Right renal pelvis (tissue), 4 donors: ENCODE data around the gene JARID2. TPM values are rescaled to one million over a fixed set of nuclear protein-coding genes. Genes with fewer than 3 reads are reported as not detected.
A peak's percentile ranks its signal among the peaks of the same experiment; 100 is the strongest.

Experiments used
- DNase-seq, 4 donors: peaks; one replicate each; pipeline ENCODE4 v3.0.0-alpha.2; 2013; ENCODE audit warnings: low read depth in 4 of 4, low spot score in 3 of 4, missing footprints in 1 of 4
- polyA plus RNA-seq, 4 donors: library from polyadenylated mRNA; unstranded; fragments of 120-200 nt; gene quantifications; one replicate each; pipeline ENCODE4 v1.2.1, GENCODE V29; 2013; ENCODE audit not compliant: insufficient read length in 4 of 4

The JARID2 gene
- polyA plus RNA-seq, 4 donors = 27.6 to 30.5 (median 28.6) TPM

DNA sequence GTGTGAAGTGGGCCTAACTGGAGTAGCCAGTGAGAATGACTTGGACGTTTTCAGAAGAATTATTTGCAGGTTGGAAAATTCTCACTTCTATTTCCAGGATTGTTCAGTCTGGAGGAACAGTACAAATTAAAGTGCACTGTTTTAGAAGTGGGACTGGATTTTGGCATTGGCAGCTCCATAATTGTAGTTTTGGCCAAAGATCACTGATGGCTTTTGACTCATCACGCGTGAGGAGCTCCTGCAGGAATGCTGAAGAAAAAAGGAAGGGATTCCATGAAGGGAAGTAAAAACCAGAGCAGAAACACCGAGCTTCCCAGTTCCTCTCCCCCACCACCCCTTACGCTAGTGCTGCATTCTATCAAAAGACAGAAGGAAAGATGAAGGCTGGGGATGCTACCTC is 103.5 kb downstream of the JARID2 start:
- no peak for DNase-seq

DNA sequence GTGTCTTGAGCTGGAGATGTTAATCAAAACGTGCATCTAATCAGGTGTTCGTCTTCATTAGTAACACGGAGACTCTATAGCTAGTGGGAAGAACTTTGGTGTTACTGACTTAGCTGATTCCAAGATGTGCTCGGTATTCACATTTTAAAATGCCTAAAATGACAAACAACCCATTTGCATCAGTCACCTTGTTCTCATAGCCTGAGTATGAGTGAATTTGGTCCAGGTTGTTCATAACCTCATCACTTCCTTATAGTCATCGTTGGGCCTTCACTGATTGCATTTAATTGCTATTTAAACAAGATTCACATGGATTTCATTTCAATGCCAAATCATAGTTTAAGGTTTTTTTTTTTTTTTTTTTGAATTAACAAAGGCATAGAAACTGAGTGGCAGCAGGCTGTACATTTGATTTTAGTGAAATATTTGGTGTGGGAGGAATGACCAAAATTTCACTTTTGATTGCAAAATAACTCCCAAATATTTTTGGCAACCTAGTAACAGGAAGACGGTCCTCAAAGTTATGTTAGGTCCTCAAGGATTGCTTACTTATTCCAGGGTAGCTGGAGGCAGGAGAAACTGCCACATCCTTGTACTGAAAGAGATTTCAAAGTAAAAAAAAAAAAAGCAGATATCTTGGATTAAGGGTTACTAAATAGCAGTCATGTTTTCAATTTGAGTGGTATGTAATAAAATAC is 104.7 kb downstream of the JARID2 start:
- DNase-seq = no peak

DNA sequence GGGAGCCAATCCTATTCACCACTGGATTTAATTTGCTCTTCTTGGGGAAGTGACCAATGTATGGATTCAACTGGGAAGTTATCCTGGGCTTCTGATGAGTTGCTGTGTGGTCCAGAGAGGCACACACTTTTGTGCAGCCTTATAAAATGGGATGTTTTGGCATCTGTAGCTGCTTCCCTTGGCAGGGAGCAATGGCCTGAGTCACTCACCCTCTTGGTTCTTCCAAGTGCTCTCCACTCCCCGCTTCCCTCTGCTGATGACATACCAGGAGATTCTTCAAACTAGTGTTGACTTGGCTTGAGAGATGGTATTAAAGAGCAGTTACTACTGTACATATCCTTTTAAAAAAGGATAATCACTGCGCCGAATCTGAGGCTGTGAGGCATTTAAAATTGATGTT is 105.8 kb downstream of the JARID2 start:
- DNase-seq = no peak

DNA sequence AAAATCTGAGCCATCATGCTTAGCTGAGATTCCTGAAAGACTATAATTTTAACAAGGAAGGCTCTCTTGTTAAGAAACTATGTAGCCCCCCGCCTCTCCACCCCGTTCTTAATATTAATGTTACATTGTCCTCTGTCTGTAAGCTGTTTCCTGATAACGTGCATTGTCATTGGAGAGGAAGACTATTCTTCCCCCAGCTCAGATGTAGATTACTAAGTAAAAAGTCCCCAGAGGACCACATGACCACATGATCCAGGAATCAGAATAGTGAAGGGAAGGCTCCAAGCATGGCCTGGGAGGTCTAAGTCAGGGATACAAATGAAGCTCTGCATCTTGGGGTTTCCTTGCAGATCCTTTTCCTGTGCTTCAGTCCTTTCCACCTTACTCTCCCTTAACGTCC is 106.4 kb downstream of the JARID2 start:
- DNase-seq = no peak

DNA sequence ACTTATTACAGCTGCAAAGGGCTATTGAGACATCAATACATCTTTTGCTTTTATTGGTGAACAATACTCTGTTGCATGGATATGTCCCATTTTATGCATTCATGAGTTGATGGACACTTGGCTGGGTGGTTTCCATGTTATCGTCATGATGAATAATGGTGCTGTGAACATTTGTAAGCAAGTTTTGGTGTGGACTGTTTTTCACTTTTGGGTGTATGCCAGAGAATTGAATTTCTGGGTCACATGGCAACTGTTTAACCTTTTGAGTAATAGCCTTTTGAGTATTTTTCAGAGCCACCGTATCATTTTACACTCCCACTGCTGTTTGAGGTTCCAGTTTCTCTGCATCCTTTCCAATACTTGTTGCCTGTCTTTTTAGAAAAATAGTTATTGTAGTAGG is 107.0 kb downstream of the JARID2 start:
- no peak for DNase-seq

DNA sequence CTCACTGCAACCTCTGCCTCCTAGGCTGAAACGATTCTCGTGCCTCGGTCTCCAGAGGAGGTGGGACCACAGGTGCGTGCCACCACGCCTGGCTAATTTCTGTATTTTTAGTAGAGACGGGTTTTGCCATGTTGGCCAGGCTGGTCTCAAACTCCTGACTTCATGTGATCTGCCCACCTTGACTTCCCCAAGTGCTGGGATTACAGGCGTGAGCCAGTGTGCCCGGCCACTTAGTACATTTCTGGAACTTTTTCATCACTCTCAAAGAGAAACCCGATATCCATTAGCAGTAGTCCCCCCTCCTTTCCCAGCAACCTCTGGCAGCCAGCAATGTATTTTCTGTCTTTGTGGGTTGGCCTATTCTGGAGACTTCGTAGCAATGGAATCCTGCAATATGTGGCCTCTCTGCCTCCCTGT is 109.8 kb downstream of the JARID2 start:
- no peak for DNase-seq

DNA sequence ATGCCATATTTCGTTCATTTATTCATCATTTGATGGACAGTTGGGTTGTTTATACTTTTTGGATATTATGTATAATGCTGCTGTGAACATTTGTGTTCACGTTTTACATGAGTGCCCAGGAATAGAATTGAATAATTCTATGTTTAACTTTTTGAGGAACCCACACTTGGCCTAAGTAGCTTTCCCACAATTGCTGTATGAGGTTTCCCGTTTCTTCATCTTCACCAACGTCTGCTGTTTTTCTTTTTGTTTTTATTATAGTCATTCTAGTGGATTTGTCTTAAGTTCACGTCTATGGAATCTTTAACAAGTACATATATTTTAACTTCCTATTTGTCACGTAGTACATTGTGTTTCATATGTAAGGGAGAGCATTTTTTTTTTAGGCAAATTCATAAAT is 110.3 kb downstream of the JARID2 start:
- DNase-seq = no peak

DNA sequence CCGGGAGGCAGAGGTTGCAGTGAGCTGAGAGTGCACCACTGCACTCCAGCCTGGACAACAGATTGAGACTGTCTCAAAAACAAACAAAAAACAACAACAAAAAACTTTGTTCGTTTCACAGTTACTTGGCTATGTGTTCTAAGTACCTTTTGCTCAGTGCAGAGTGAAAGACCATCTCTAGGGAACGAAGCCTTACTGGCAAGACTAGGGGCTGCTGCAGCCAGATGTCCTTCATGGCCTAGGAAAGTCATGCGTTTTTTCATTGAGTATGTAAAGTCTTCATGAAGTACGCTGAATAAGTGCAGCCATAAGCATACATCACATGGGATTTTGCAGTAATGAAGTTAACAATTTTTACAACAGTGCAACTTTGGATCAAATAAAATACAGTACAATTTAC is 111.1 kb downstream of the JARID2 start:
- no peak for DNase-seq

DNA sequence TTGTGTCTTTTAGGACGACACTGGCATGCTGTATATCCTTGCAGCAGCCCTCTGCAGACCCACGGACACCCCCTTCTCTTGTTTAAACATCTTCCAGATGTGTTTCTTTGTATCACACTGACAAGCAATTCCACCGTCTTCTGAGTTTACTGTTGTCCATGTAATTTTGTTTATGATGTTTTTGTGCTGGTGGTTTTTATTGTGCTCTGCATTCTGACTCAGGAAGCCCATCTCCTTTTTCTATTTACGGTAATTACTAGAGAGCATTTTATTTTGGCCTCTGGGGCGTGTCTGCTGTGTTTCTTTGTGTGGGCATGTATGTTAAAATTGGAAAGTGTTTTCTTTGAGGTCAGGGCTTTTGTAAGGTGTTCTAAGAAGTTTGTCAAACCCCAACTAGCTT is 111.9 kb downstream of the JARID2 start:
- DNase-seq = no peak

DNA sequence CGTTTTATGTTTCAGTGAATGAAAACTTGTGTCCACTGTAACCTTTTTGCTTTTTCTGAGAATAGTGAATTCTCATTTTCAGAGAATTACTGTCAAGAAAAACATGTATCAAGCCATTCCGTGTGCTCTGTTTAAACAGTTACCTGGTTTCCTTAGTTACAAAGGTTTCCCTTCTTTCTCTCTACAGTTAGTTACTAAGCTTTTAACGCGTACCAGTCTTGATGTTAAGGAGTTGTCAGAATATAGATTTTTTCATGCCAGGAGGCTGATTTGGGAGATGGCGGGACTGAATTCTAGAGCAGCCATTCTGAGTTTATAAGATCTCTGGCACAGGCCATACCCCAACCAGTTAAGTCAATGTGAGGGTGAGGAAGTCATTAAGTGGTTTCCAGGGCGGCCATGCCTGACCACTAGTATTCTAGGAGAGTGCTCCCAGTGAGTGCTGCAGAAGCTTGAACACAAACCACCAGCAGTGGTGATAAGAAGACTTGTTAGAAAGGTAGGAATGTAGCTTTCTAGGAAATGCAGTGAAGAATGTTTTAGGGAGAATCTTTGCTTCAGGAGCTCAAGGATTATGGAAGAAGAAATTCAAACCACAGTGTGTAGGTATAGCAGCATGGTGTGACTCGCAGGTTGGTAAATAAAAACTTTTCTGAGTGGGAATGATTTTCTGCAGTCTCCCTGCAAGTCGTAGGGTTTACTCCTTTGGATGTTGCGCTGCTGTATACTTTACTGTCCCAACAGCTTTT is 112.9 kb downstream of the JARID2 start:
- DNase-seq = no peak

DNA sequence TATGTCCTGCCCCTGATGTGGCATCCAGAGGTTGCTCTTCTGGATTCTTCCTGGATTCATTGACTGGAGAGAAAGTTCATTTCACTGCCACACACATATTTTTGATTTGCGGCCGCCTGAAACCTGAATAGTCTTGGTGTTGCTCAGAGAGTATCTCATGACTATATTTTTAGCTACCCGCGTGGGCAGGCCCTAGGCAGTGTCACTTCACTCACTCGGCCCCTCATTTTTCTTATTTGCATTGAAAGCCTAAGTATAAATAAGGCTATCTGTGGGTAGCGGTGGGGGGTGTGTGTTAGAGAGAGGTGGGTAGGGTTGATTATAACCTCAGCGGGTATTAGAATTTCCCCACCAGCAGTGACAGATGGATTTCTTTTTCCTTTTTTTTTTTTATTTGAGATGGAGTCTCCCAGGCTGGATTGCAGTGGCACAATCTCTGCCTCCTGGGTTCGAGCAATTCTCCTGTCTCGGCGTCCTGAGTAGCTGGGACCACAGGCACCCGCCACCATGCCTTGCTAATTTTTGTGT is 113.5 kb downstream of the JARID2 start:
- no peak for DNase-seq

DNA sequence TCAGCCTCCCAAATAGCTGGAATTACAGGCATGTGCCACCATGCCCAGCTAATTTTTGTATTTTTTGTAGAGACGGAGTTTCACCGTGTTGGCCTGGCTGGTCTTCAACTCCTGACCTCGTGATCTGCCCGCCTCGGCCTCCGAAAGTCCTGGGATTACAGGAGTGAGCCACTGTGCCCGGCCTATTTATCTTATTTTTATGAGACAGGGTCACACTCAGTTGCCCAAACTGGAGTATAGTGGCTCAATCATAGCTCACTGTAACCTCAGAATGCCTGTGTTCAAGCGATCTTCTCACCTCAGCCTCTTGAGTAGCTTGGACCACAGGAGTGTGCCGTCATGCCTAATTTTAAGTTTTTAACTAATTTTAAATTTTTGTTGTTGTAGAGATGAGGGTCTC is 114.4 kb downstream of the JARID2 start:
- DNase-seq = no peak

DNA sequence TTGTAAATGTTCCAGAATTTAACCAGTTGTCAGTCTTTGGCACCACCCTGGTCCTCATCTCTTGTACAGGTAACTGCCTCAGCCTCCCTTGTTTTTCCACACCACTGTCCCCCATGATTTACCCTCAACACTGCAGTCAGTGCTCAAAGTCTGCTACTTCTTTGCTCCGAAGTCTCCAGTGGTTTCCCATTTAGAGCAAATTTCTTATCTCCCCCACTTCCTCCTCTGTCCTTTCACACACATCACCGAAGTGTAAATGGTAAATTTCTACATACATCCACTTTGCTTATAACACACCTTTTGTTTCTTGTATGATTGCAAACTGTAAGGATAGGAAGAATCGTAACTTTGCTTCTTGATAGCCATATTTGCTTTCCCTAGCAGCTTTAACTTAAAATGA is 115.3 kb downstream of the JARID2 start:
- DNase-seq = no peak

DNA sequence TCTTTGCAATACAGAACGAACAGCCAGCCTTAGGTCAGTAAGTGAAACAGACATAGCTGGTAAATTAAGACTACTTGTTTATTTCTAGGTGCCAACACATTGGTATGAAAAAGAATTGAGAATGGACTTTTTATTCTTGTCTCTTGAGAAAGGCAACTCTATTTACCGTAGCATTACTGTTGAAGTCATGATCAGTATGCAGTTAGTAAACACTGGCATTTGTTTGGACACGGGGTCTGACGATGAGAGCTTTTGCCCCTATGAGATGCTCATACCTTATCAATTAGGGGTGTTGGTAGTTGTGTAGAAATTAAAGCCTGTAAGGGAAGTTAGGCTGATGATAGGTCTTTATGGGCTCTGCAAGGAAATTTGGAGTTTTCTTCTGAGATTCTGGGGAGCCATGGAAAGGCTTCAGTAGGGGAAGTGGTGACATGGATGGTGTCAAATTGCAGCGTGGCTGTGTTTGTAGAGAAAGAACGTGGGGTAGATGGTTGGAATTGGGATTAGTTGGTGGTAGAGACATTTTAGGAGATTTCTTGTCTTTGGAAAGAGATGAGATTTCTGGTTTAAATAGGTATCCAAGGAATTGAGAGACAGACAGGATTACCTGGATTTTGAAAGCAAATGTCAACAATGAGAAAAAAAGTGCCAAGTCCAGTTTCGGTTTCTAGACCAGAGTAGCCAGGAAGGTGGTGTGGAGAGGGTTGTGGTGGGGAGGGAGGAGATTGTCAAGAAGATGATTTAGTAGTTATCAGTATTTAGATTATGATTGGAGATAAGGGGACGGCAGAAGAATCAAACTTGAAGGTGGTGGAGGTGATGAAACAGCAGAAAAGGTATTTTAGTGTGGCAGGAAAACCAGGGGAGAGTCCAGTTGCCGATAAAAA is 116.6 kb downstream of the JARID2 start:
- DNase-seq = no peak

DNA sequence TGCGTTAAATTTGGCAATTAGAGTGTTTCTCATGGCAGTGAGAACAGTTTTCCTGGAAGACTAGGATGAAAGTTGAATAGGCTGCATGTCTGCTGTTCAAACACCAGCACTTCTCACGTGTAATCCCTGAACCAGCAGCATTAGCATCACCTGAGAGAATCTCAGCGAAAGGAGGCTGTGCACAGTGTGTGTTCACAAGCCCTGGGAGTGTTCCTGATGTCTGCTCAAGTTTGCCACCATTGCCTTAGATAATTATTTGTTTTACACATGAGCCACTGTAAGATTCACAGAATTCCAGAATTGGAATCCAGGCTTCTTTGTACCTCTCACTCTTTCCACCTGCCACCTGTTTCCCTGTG is 117.3 kb downstream of the JARID2 start:
- DNase-seq = no peak

DNA sequence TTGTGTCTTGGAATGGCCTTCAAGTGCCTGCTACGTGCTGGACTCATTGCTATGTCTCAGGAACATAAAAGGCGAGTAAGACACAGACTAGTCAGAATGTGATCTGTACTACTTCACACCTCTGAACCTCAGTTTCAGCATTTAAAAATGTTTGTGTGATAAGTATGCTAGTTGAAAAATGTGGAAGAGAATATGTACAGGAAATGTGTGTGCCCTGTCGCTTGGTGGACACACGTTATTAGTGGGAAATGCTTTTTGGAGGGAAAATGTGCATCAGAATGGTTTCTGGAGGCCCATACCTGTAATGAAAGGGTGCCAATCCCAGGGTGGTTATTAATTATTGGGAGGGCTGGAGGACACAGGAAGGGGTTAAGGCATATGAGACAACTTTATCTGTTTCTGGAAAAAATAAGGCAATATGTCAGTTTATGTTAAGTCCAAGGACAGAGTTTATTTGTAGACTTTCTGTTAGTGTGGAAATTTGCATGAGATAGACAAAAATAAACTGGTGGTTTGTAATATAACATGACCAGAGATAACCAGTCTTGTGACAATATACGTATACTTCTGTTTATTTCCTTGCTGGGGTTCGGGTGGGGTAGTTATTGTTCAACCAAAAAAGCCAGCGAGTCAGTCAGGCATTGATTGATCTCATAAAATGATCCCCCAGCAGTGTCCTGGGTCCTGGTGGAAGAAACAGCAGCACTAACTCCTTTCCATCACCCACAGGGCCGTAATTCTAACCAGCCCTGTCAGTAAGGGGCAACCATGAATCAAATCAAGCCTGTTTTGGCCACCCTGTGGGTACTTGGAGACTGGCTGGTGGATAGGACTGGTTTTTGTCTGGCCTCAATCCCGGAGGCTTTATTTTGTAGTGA is 117.9 kb downstream of the JARID2 start:
- DNase-seq = no peak

DNA sequence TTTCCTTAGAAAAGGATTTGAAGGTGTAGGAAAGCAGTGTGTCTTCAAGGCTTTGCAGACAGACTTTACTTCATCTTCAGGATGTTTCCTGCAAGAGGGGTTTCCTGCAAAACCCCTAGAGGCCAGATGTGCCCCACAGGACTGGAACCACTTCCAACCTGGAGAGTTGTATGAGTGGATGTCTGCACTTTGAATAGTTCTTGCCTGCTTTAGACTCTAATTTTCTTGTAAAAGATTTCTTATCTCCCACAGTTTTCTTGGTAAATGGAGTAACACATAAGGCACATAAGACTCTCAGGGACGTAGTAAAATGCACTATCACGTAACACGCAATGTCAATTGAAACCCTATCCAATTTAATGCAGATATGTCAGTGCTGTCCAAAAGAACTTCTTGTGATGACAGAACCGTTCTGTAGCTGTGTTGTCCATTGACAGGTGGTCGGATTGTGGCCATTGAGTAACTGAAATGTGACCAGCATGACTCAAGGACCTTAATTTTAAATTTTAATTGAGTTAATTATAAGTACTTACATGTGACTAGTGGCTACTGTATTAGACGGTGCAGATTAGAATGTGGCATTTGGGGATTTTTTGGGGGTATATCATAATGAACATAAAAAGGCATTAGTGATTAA is 118.7 kb downstream of the JARID2 start:
- no peak for DNase-seq

DNA sequence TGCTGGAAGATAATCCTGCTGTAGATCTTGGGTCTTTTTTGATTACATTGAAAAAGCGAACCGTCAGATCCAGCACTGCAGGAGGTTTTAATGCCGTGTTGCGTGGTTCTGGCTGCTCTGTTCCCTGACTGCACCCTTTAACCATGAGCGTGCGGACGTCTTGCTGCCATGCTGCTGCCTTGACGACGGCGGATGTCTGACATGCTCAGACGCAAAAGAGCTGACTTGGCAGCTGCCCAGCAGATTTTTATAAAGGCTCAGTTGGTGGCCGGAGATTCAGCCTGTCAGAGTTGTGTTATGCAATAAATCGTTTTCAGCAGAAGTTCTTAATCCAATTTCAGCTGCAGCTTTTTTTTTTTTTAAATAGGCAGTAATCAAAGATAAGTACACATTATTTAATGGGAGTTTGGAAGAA is 119.4 kb downstream of the JARID2 start:
- DNase-seq = peak; percentile 39 to 65 (median 53)

DNA sequence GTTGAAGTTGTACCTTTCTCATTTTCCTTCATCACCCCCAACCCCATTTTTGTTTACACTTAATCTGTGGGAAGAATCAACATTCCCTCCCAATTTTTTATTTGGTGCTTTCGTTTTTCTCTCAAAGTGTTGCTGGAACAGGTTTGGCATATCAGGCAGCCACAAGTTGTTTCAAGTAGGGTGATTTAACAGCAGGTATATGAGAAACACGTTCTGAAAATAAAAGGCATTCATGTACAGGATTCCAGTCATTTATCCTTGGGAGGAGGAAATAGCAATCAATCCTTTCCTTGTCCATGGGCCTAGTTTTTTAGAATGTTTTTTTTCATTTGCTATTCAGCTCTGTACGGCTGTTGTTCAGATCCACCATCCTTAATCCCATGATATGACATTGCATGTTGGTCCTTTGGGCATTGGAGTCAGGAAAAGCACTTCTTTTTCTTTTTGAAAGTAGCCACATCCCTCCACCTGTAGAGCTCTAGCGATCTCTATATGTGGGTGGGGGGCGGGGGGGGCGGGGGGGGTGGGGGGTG is 120.2 kb downstream of the JARID2 start:
- no peak for DNase-seq
